ENCODE measurements around the gene AKAP8. TPM values are rescaled to one million over a fixed set of nuclear protein-coding genes. Genes with fewer than 3 reads are reported as not detected.
"Not testable (repeated sequence)": the region's sequence is repeated elsewhere in the genome, so short reads cannot be mapped to it uniquely, and the experiment has no call there.

The AKAP8 gene
- total RNA-seq, 6 donors from 2014 or later: 28.1 to 117 (median 41.3) TPM

- 90 to 98% methylated on average over 4 of the region's 4 CpGs for WGBS, 2 donors
- DNase-seq (no peak), ATAC-seq (ENCODE audit: low FRiP score in 2 of 2) (no peak)
- Histone ChIP-seq H3K9me3 (no peaks in the 10 kb centered on the region), H3K27ac (no peak overlapping the region), H3K27me3 (no peaks in the 10 kb centered on the region), H3K4me1 (no peaks in the 10 kb centered on the region), H3K4me3 (no peak overlapping the region), H3K36me3 (peaks cover 0 to 10% (median 0%) of the 10 kb centered on the region in 4 donors)
- TF ChIP-seq EP300 (IDR thresholded peaks at IDR 0.05) (no peak), POLR2A (IDR thresholded peaks at IDR 0.05) (no peak), POLR2AphosphoS5 (IDR thresholded peaks at IDR 0.05) (no peak), CTCF (IDR thresholded peaks at IDR 0.05) (no peak)
These were observed 39.5 kb downstream of the AKAP8 start for GRCh38 chr19:15340086-15340485.

GRCh38 chr19:15337202-15337601 lies 42.4 kb downstream of the AKAP8 start:
- 70 to 77% methylated on average over 8 of the region's 8 CpGs for WGBS, 2 donors
- no peaks in the 10 kb centered on the region for H3K36me3 ChIP-seq
- no peak overlapping the region for H3K4me3 ChIP-seq
- peak in 1 of 2 donors; percentile 14 for ATAC-seq (ENCODE audit: low FRiP score in 2 of 2)
- H3K4me1 ChIP-seq: peaks cover 9 to 20% (median 16%) of the 10 kb centered on the region in 4 donors
- DNase-seq: no peak
- H3K27ac ChIP-seq: no peak overlapping the region
- no peaks in the 10 kb centered on the region for H3K27me3 ChIP-seq
- TF ChIP-seq POLR2AphosphoS5 (IDR thresholded peaks at IDR 0.05) (no peak), POLR2A (IDR thresholded peaks at IDR 0.05) (no peak), CTCF (IDR thresholded peaks at IDR 0.05) (no peak), EP300 (IDR thresholded peaks at IDR 0.05) (no peak)
- no peaks in the 10 kb centered on the region for H3K9me3 ChIP-seq

- H3K27me3 ChIP-seq; H3K27ac ChIP-seq; ATAC-seq (ENCODE audit: low FRiP score in 2 of 2); DNase-seq; H3K36me3 ChIP-seq; H3K9me3 ChIP-seq; H3K4me3 ChIP-seq: not testable (repeated sequence)
- WGBS, 2 donors: 72 to 86% methylated on average over 7 of the region's 7 CpGs
- peaks cover 9 to 20% (median 16%) of the 10 kb centered on the region in 4 donors for H3K4me1 ChIP-seq
These were observed 43.6 kb downstream of the AKAP8 start for GRCh38 chr19:15335992-15336391.

GRCh38 chr19:15332311-15332996 lies 47.1 kb downstream of the AKAP8 start, which contains the start of gene BRD4:
BRD4 (minus strand) TSS chr19:15332539; CDS start chr19:15273099, 59,440 bp downstream.
- WGBS, 2 donors: 6 to 10% methylated on average over 19 to 23 of the region's 81 CpGs
- peak; percentile 78 to 85 for ATAC-seq (ENCODE audit: low FRiP score in 2 of 2)
- no peaks in the 10 kb centered on the region for H3K9me3 ChIP-seq
- peak within 1 kb of the TSS; percentile 87 to 99 (median 92) for H3K27ac ChIP-seq
- H3K27me3 ChIP-seq: no peaks in the 10 kb centered on the region
- H3K36me3 ChIP-seq: no peaks in the 10 kb centered on the region
- peaks cover 41 to 54% (median 47%) of the 10 kb centered on the region in 4 donors for H3K4me1 ChIP-seq
- peak within 1 kb of the TSS; percentile 65 to 95 (median 84) for H3K4me3 ChIP-seq
- peak; percentile 67 to 97 for DNase-seq
- TF ChIP-seq POLR2AphosphoS5 (IDR thresholded peaks at IDR 0.05): peak in 1 of 2 donors; percentile 11
- TF ChIP-seq EP300 (IDR thresholded peaks at IDR 0.05): no peak
- peak in 2 of 4 donors; percentile 5 to 43 for TF ChIP-seq POLR2A (IDR thresholded peaks at IDR 0.05)

- TF ChIP-seq POLR2A (IDR thresholded peaks at IDR 0.05) (peak in 1 of 4 donors; percentile 25), CTCF (IDR thresholded peaks at IDR 0.05) (peak in 1 of 6 experiments; percentile 13), EP300 (IDR thresholded peaks at IDR 0.05) (no peak), POLR2AphosphoS5 (IDR thresholded peaks at IDR 0.05) (peak in 1 of 2 donors; percentile 25)
- H3K27ac ChIP-seq: peak overlapping the region; percentile 87 to 99 (median 92)
- peak; percentile 47 to 95 for DNase-seq
- 0 to 1% methylated on average over 14 to 16 of the region's 122 CpGs for WGBS, 2 donors
- peak; percentile 17 to 62 for ATAC-seq (ENCODE audit: low FRiP score in 2 of 2)
- H3K4me1 ChIP-seq: peaks cover 48 to 62% (median 55%) of the 10 kb centered on the region in 4 donors
- no peaks in the 10 kb centered on the region for H3K9me3 ChIP-seq
- no peaks in the 10 kb centered on the region for H3K27me3 ChIP-seq
- H3K4me3 ChIP-seq: peak overlapping the region; percentile 65 to 95 (median 84)
- H3K36me3 ChIP-seq: no peaks in the 10 kb centered on the region
These were observed 47.9 kb downstream of the AKAP8 start for GRCh38 chr19:15331419-15332310.
